Epithelial cell of proximal tubule (primary cell): ENCODE results near the gene MARCHF6. TPM values are rescaled to one million over a fixed set of nuclear protein-coding genes. Genes with fewer than 3 reads are reported as not detected.

Experiments used
- total RNA-seq: library from RNA; depleted of rRNA; stranded (reverse); fragments of >200 nt; gene quantifications from 2 replicates; pipeline ENCODE4 v1.2.3, GENCODE V29; 2015

Gene MARCHF6
- total RNA-seq, 1 donor from 2014 or later = 27.0 TPM

Other genes starting within 250 kb of the MARCHF6 start
- gene ATPSCKMT, start 103.8 kb upstream of the MARCHF6 start, total RNA-seq = 20.9 and 22.9 TPM in 2 replicates
- 610 and 905 TPM in 2 replicates for gene CCT5, start 103.4 kb upstream of the MARCHF6 start, total RNA-seq
- gene CMBL, start 45.8 kb upstream of the MARCHF6 start, total RNA-seq = 2.2 and 3.0 TPM in 2 replicates
- gene ROPN1L, start 88.2 kb downstream of the MARCHF6 start, total RNA-seq = 1.1 TPM in 1 of 2 replicates, not detected in the other
- 2.3 and 3.9 TPM in 2 replicates for gene ANKRD33B, start 210.4 kb downstream of the MARCHF6 start, total RNA-seq